OCI-LY1 (cell line): ENCODE measurements around the gene CDC42.

Experiments
- EZH2 ChIP-seq: fragments of 200-600 bp; sonication (generic), shearing (Covaris generic); IDR thresholded peaks from 2 replicates; pipeline ENCODE4 v1.8.0; 2017; ENCODE audit warnings: borderline replicate concordance, mixed run types, mild to moderate bottlenecking, antibody characterized with exemption, low read length, moderate library complexity, mixed read lengths
- TF ChIP-seq, protein P1 (sequence below): fragments of 200-600 bp; sonication (generic), shearing (Covaris generic); IDR thresholded peaks from 2 replicates; pipeline ENCODE4 v1.5.1; 2017; ENCODE audit warnings: mild to moderate bottlenecking, antibody characterized with exemption, low read length, moderate library complexity, mixed read lengths

GRCh38 chr1:22131875-22132486 is 79.5 kb downstream of the CDC42 start:
- TF ChIP-seq, protein P1, sequence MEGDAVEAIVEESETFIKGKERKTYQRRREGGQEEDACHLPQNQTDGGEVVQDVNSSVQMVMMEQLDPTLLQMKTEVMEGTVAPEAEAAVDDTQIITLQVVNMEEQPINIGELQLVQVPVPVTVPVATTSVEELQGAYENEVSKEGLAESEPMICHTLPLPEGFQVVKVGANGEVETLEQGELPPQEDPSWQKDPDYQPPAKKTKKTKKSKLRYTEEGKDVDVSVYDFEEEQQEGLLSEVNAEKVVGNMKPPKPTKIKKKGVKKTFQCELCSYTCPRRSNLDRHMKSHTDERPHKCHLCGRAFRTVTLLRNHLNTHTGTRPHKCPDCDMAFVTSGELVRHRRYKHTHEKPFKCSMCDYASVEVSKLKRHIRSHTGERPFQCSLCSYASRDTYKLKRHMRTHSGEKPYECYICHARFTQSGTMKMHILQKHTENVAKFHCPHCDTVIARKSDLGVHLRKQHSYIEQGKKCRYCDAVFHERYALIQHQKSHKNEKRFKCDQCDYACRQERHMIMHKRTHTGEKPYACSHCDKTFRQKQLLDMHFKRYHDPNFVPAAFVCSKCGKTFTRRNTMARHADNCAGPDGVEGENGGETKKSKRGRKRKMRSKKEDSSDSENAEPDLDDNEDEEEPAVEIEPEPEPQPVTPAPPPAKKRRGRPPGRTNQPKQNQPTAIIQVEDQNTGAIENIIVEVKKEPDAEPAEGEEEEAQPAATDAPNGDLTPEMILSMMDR = peak; percentile 90
- TF ChIP-seq EZH2 = no peak
